DND-41 (cell line): Measurements from ENCODE around the gene MYOM3.

Experiments
- ATAC-seq: fragments of 200-7000 bp; cut with Tn5 transposase; 3 replicates; pipeline ENCODE4 v1.9.1; 2021; ENCODE audit warnings: low read depth; ENCODE audit not compliant: insufficient read depth
- DNase-seq: peaks from one replicate; pipeline ENCODE4 v3.0.0-alpha.2; 2020
- H2AFZ ChIP-seq: 2 replicates; pipeline ENCODE4 v1.6.0; 2012; ENCODE audit warnings: low read depth, low read length
- H3K27ac ChIP-seq: 2 replicates; pipeline ENCODE4 v1.5.1; 2012; ENCODE audit warnings: low read length, inconsistent platforms
- H3K27me3 ChIP-seq: fragments of 200-600 bp; sonication (generic); 2 replicates; pipeline ENCODE4 v1.6.0; 2012; ENCODE audit warnings: low read length, mild to moderate bottlenecking, inconsistent platforms; ENCODE audit not compliant: insufficient read depth, poor library complexity
- H3K36me3 ChIP-seq: 2 replicates; pipeline ENCODE4 v1.5.1; 2012; ENCODE audit warnings: low read length, inconsistent platforms; ENCODE audit not compliant: insufficient read depth
- H3K4me1 ChIP-seq: 2 replicates; pipeline ENCODE4 v1.5.1; 2012; ENCODE audit warnings: mild to moderate bottlenecking, low read length; ENCODE audit not compliant: insufficient read depth
- H3K4me2 ChIP-seq: 2 replicates; pipeline ENCODE4 v1.6.0; 2012; ENCODE audit warnings: mild to moderate bottlenecking, moderate library complexity, low read length, inconsistent platforms; ENCODE audit not compliant: insufficient read depth
- H3K4me3 ChIP-seq, 2 experiments: fragments of 200-600 bp in 1 of 2; shearing (Covaris generic) in 1 of 2; 2 replicates each; pipeline ENCODE4 v1.5.1; 2012 to 2016; ENCODE audit warnings: inconsistent platforms in 2 of 2, low read length in 2 of 2, mild to moderate bottlenecking in 2 of 2, low read depth in 1 of 2, moderate library complexity in 1 of 2
- H3K79me2 ChIP-seq: 2 replicates; pipeline ENCODE4 v1.6.0; 2012; ENCODE audit warnings: low read length, inconsistent platforms; ENCODE audit not compliant: insufficient read depth
- H3K9ac ChIP-seq: 2 replicates; pipeline ENCODE4 v1.6.0; 2012; ENCODE audit warnings: low read depth, mild to moderate bottlenecking, inconsistent platforms, low read length, moderate library complexity
- H3K9me3 ChIP-seq: 2 replicates; pipeline ENCODE4 v1.5.1; 2012; ENCODE audit warnings: low read length, moderate library complexity, mild to moderate bottlenecking, inconsistent platforms; ENCODE audit not compliant: insufficient read depth, severe bottlenecking
- H4K20me1 ChIP-seq: 2 replicates; pipeline ENCODE4 v1.6.0; 2012; ENCODE audit warnings: low read length; ENCODE audit not compliant: insufficient read depth
- EZH2 ChIP-seq: IDR thresholded peaks from 3 replicates; pipeline ENCODE4 v1.6.1; 2012; ENCODE audit warnings: borderline replicate concordance, low read depth, mild to moderate bottlenecking, moderate library complexity, low read length, inconsistent platforms; ENCODE audit not compliant: severe bottlenecking
- TF ChIP-seq, protein P1 (sequence below): IDR thresholded peaks from 2 replicates; pipeline ENCODE4 v1.5.1; 2012; ENCODE audit warnings: borderline replicate concordance, low read length, moderate library complexity, mild to moderate bottlenecking; ENCODE audit not compliant: poor library complexity, severe bottlenecking; ENCODE audit errors: extremely low read depth

MYOM3 gene

DNA sequence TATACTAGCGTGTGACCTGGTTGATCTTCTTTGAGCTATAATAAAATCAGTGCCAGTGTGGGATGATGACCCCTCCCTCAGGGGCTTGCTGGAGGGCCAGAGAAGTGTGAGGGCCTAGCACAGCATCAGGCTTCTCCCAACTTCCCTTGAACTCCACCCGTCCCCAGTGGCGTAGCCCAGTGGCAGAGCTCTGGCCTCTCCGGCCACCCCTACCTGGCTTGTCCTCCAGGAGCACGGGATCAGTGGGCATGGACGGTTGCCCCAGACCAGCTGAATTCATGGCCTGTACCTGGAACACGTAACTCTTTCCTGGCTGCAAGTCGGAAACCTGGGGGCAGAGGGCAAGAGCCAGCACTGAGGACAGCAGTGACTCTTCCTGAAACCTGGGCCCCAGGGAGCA, 36.0 kb downstream of the MYOM3 start:
- Histone ChIP-seq H3K79me2 (no peaks in the 10 kb centered on the region), H3K4me3 (no peak overlapping the region), H3K27ac (no peak overlapping the region), H3K27me3 (peaks cover 6% of the 10 kb centered on the region), H3K9me3 (no peaks in the 10 kb centered on the region), H3K4me2 (no peak overlapping the region), H2AFZ (no peak overlapping the region), H3K9ac (no peak overlapping the region), H3K4me1 (0 out of 2 replicates have a peak, but pooled peaks cover 2% of the 10 kb centered on the region), H4K20me1 (no peaks in the 10 kb centered on the region), H3K36me3 (no peaks in the 10 kb centered on the region)
- ATAC-seq = no peak
- DNase-seq = no peak
- TF ChIP-seq, protein P1, sequence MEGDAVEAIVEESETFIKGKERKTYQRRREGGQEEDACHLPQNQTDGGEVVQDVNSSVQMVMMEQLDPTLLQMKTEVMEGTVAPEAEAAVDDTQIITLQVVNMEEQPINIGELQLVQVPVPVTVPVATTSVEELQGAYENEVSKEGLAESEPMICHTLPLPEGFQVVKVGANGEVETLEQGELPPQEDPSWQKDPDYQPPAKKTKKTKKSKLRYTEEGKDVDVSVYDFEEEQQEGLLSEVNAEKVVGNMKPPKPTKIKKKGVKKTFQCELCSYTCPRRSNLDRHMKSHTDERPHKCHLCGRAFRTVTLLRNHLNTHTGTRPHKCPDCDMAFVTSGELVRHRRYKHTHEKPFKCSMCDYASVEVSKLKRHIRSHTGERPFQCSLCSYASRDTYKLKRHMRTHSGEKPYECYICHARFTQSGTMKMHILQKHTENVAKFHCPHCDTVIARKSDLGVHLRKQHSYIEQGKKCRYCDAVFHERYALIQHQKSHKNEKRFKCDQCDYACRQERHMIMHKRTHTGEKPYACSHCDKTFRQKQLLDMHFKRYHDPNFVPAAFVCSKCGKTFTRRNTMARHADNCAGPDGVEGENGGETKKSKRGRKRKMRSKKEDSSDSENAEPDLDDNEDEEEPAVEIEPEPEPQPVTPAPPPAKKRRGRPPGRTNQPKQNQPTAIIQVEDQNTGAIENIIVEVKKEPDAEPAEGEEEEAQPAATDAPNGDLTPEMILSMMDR = no peak
- TF ChIP-seq EZH2 = no peak

DNA sequence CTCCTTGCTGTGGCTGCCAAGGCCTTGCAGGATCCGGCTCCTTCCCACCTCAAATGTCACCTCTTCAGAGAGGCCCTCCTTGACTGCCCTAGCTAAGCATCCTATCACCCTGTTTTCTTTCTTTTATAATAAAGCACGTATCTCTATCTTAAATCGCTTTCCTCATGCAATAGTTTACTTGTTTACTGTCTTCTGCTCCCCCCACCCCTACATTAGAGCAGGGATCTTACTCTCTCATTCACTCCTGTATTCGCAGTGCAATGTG, 36.4 kb downstream of the MYOM3 start:
- no peak for TF ChIP-seq EZH2
- TF ChIP-seq, protein P1 = no peak
- H3K9me3 ChIP-seq = no peaks in the 10 kb centered on the region
- H3K27me3 ChIP-seq = peaks cover 6% of the 10 kb centered on the region
- no peak overlapping the region for H3K9ac ChIP-seq
- H2AFZ ChIP-seq = no peak overlapping the region
- 0 out of 2 replicates have a peak, but pooled peaks cover 3% of the 10 kb centered on the region for H3K4me1 ChIP-seq
- no peak for DNase-seq
- H3K4me2 ChIP-seq = no peak overlapping the region
- no peaks in the 10 kb centered on the region for H4K20me1 ChIP-seq
- H3K4me3 ChIP-seq = no peak overlapping the region
- no peak for ATAC-seq
- no peak overlapping the region for H3K27ac ChIP-seq
- H3K79me2 ChIP-seq = no peaks in the 10 kb centered on the region
- H3K36me3 ChIP-seq = no peaks in the 10 kb centered on the region

- Histone ChIP-seq H3K27me3 (peaks cover 6% of the 10 kb centered on the region), H2AFZ (no peak overlapping the region), H3K79me2 (no peaks in the 10 kb centered on the region), H3K27ac (no peak overlapping the region), H3K4me3 (no peak overlapping the region), H3K9ac (no peak overlapping the region), H3K4me2 (no peak overlapping the region), H3K36me3 (no peaks in the 10 kb centered on the region), H3K4me1 (0 out of 2 replicates have a peak, but pooled peaks cover 3% of the 10 kb centered on the region), H4K20me1 (no peaks in the 10 kb centered on the region), H3K9me3 (no peaks in the 10 kb centered on the region)
- ATAC-seq (no peak), DNase-seq (no peak)
- no peak for TF ChIP-seq EZH2
- TF ChIP-seq, protein P1 = no peak
Observed at GRCh38 chr1:24074817-24075589, 36.9 kb downstream of the MYOM3 start.

DNA sequence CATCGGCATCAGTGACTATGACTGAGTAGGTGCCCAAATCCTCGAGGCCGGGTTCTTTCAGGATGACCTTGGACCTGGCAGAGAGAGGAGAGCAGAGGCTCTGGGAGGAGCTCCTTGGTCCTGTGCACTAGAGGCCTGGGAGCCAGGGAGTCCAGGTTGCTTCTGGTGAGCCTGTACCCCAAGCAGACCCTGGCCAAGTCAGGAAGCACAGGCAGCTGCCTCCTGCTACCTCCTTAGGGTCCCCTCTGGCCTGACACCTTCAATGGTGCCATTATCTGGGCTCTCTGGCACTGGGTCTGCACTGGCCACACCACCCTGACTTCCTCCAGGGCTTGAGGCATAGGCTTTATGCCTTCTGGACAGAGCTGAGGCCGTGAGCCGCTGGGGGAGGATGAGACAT, 37.7 kb downstream of the MYOM3 start:
- no peak for TF ChIP-seq EZH2
- TF ChIP-seq, protein P1 = no peak
- Histone ChIP-seq H3K4me1 (0 out of 2 replicates have a peak, but pooled peaks cover 3% of the 10 kb centered on the region), H3K4me2 (no peak overlapping the region), H2AFZ (no peak overlapping the region), H3K4me3 (no peak overlapping the region), H3K27me3 (no peaks in the 10 kb centered on the region), H3K9me3 (no peaks in the 10 kb centered on the region), H3K79me2 (no peaks in the 10 kb centered on the region), H3K36me3 (no peaks in the 10 kb centered on the region), H3K27ac (no peak overlapping the region), H4K20me1 (no peaks in the 10 kb centered on the region), H3K9ac (no peak overlapping the region)
- ATAC-seq (no peak), DNase-seq (no peak)
